K562 (cell line): ENCODE data around the gene DGCR8. TPM values are rescaled to one million over a fixed set of nuclear protein-coding genes. Genes with fewer than 3 reads are reported as not detected.

ENCODE experiments used
- ATAC-seq: fragments of 200-7000 bp; cut with Tn5 transposase; 3 replicates; pipeline ENCODE4 v1.9.1; 2020; ENCODE audit warnings: moderate library complexity
- BruUV-seq: library from RNA; stranded (reverse); fragments of 400-500 nt; replicated peaks from 2 replicates; lab custom pipeline; 2021; lab: Mats Ljungman, UMichigan
- CTCF ChIA-PET: fragments of 300-600 bp; formaldehyde crosslinking; extraction: SDS; loops from one replicate; lab custom pipeline; 2021; ENCODE audit warnings: low intra/inter-chr PET ratio; lab: Yijun Ruan, JAX
- POLR2A ChIA-PET: fragments of 300-600, 350-650 bp; sonication (Branson Sonifier 250); formaldehyde crosslinking; extraction: SDS; loops from one replicate; lab custom pipeline; 2021; ENCODE audit warnings: antibody characterized with exemption, inconsistent platforms; lab: Yijun Ruan, JAX
- DNase-seq, 4 experiments: peaks; one replicate each; pipeline versions ENCODE4 v3.0.0 to v3.0.0-alpha.2; 2011 to 2018; ENCODE audit warnings: low spot score in 3 of 4, mixed read lengths in 3 of 4; ENCODE audit errors: extremely low read depth in 1 of 4
- FAIRE-seq: peaks from 2 replicates; lab custom pipeline; 2011; peaks lifted over from hg19 to GRCh38; lab: Jason Lieb, UNC
- H2AFZ ChIP-seq: 2 replicates; pipeline ENCODE4 v1.6.0; 2011; ENCODE audit warnings: low read depth, low read length, control low read depth, inconsistent platforms
- H3K27ac ChIP-seq: fragments of 200-600 bp; 3 replicates; pipeline ENCODE4 v1.8.0; 2011; ENCODE audit warnings: low read depth, mild to moderate bottlenecking, control low read depth, inconsistent platforms, low read length, moderate library complexity, mixed read lengths; ENCODE audit errors: extremely low read depth
- H3K27me3 ChIP-seq, 2 experiments: fragments of 300-600 bp in 1 of 2; 2 replicates in 1 of 2; 3 replicates in 1 of 2; pipeline versions ENCODE4 v1.6.0 to v1.8.0; 2011; ENCODE audit warnings: inconsistent platforms in 2 of 2, low read length in 2 of 2, mild to moderate bottlenecking in 1 of 2, mixed read lengths in 1 of 2, moderate library complexity in 1 of 2; ENCODE audit not compliant: control insufficient read depth in 2 of 2, insufficient read depth in 2 of 2
- H3K36me3 ChIP-seq: fragments of 300-600 bp; 3 replicates; pipeline ENCODE4 v1.8.0; 2011; ENCODE audit warnings: mild to moderate bottlenecking, low read length, inconsistent platforms; ENCODE audit not compliant: control insufficient read depth, insufficient read depth
- H3K4me1 ChIP-seq, 2 experiments: fragments of 200-600 bp in 1 of 2; replicated peaks in 1 of 2; 2 replicates in 1 of 2; 3 replicates in 1 of 2; pipeline versions ENCODE4 v1.5.1 to v1.8.0; 2011; ENCODE audit warnings: inconsistent platforms in 2 of 2, low read length in 2 of 2, mild to moderate bottlenecking in 1 of 2, mixed read lengths in 1 of 2, moderate library complexity in 1 of 2; ENCODE audit not compliant: control insufficient read depth in 2 of 2, insufficient read depth in 2 of 2
- H3K4me2 ChIP-seq: 2 replicates; pipeline ENCODE4 v1.6.1; 2011; ENCODE audit warnings: low read length, control low read depth, inconsistent platforms, mixed read lengths; ENCODE audit not compliant: insufficient read depth
- H3K4me3 ChIP-seq: fragments of 200-600 bp; sonication (generic), shearing (Covaris generic); 2 replicates; pipeline ENCODE4 v1.5.1; 2016; ENCODE audit warnings: control low read depth, inconsistent platforms
- H3K79me2 ChIP-seq: fragments of 200-600 bp; 3 replicates; pipeline ENCODE4 v1.8.0; 2011; ENCODE audit warnings: low read length, inconsistent platforms; ENCODE audit not compliant: control insufficient read depth, insufficient read depth
- H3K9ac ChIP-seq, 2 experiments: 2 replicates each; pipeline versions ENCODE4 v1.6.0 to v1.6.1; 2011; ENCODE audit warnings: low read depth in 2 of 2, low read length in 2 of 2, control low read depth in 1 of 2, inconsistent platforms in 1 of 2, mild to moderate bottlenecking in 1 of 2, mixed read lengths in 1 of 2; ENCODE audit not compliant: insufficient read depth in 1 of 2
- H3K9me1 ChIP-seq: one replicate; pipeline ENCODE4 v1.6.0; 2011; ENCODE audit warnings: inconsistent platforms, mild to moderate bottlenecking, low read length, moderate library complexity; ENCODE audit not compliant: control insufficient read depth, insufficient read depth
- H3K9me3 ChIP-seq: replicated peaks from 2 replicates; pipeline ENCODE4 v1.5.1; 2011; ENCODE audit warnings: low read depth, low read length, inconsistent platforms; ENCODE audit not compliant: control insufficient read depth, insufficient read depth
- H4K20me1 ChIP-seq: replicated peaks from 2 replicates; pipeline ENCODE4 v1.6.1; 2011; ENCODE audit warnings: low read length, inconsistent platforms, mixed read lengths; ENCODE audit not compliant: control insufficient read depth, insufficient read depth
- AFF4 ChIP-seq: sonication (generic); formaldehyde crosslinking; IDR thresholded peaks from 2 replicates; pipeline ENCODE4 v1.8.0; 2023; ENCODE audit warnings: mild to moderate bottlenecking, missing genetic modification reagents
- CBX2 ChIP-seq: fragments of 200-600 bp; sonication (generic); IDR thresholded peaks from one replicate; pipeline ENCODE4 v1.6.1; 2012; ENCODE audit warnings: mild to moderate bottlenecking, low read length, inconsistent platforms; ENCODE audit not compliant: insufficient read depth, poor library complexity, severe bottlenecking
- CTCF ChIP-seq, 3 experiments: IDR thresholded peaks in 2 of 3; conservative IDR thresholded peaks in 1 of 3; 2 replicates each; pipeline ENCODE4 v1.5.1; 2011 to 2012; ENCODE audit warnings: low read length in 3 of 3, mild to moderate bottlenecking in 3 of 3, control low read depth in 2 of 3, improper control_type of control experiment in 1 of 3, inconsistent platforms in 1 of 3, low read depth in 1 of 3, mixed read lengths in 1 of 3, moderate library complexity in 1 of 3; ENCODE audit not compliant: insufficient read depth in 2 of 3
- DMBX1 ChIP-seq: fragments of 250-450 bp; sonication (Bioruptor Pico); IDR thresholded peaks from 2 replicates; pipeline ENCODE4 v1.8.0; 2022; ENCODE audit warnings: inconsistent platforms, mild to moderate bottlenecking, moderate library complexity, borderline replicate concordance
- GABPB1 ChIP-seq: sonication (generic); formaldehyde crosslinking; IDR thresholded peaks from 2 replicates; pipeline ENCODE4 v1.8.0; 2022; ENCODE audit warnings: mild to moderate bottlenecking, missing genetic modification reagents
- HINFP ChIP-seq: fragments of 450-650 bp; conservative IDR thresholded peaks from 2 replicates; pipeline ENCODE4 v1.6.1; 2016; ENCODE audit warnings: missing genetic modification characterization, low read depth, mild to moderate bottlenecking, control low read depth, missing compliant biosample characterization
- KAT2B ChIP-seq: IDR thresholded peaks from one replicate; pipeline ENCODE4 v1.6.1; 2012; ENCODE audit warnings: low read depth, mild to moderate bottlenecking, control low read depth, inconsistent platforms, low read length, moderate library complexity
- POLR2A ChIP-seq: fragments of 450-650 bp; conservative IDR thresholded peaks from 2 replicates; pipeline ENCODE4 v1.6.1; 2016
- POLR2AphosphoS5 ChIP-seq: IDR thresholded peaks from 2 replicates; pipeline ENCODE4 v1.6.1; 2011; ENCODE audit warnings: mild to moderate bottlenecking, low read depth, low read length, moderate library complexity; ENCODE audit not compliant: control insufficient read depth, insufficient read depth
- POLR2G ChIP-seq: fragments of 200-400 bp; formaldehyde crosslinking; IDR thresholded peaks from 2 replicates; pipeline ENCODE4 v1.6.1; 2017; ENCODE audit warnings: low read depth, mild to moderate bottlenecking, antibody characterized with exemption, low read length, moderate library complexity
- SMAD3 ChIP-seq: fragments of 450-650 bp; formaldehyde crosslinking; conservative IDR thresholded peaks from 2 replicates; pipeline ENCODE4 v1.4.0; 2020; ENCODE audit warnings: mild to moderate bottlenecking
- SMARCC2 ChIP-seq: fragments of 450-650 bp; IDR thresholded peaks from 2 replicates; pipeline ENCODE4 v1.6.1; 2017; ENCODE audit warnings: antibody characterized with exemption, moderate library complexity, mild to moderate bottlenecking, low read depth
- STAT5B ChIP-seq: fragments of 250-450 bp; sonication (Bioruptor Pico); IDR thresholded peaks from 2 replicates; pipeline ENCODE4 v1.8.0; 2021; ENCODE audit warnings: mild to moderate bottlenecking, inconsistent platforms
- ZNF165 ChIP-seq: fragments of 250-450 bp; sonication (Bioruptor Pico); IDR thresholded peaks from 2 replicates; pipeline ENCODE4 v1.4.0; 2020; ENCODE audit warnings: borderline replicate concordance
- ZNF316 ChIP-seq: fragments of 450-650 bp; IDR thresholded peaks from 2 replicates; pipeline ENCODE4 v1.6.1; 2016
- WGBS: fragments of 100-300 bp; shearing (Covaris generic); methylation state at CpG from one replicate; pipeline ENCODE4 v1.1.6; 2016; ENCODE audit warnings: low coverage, mixed read lengths; ENCODE audit not compliant: insufficient coverage; ENCODE audit errors: missing lambda C conversion rate; 5-methylcytosine and 5-hydroxymethylcytosine counted together
- in situ Hi-C: fragments of 300-500 bp; cut with MboI; formaldehyde crosslinking; loops from 4 replicates; pipeline ENCODE4 v1.15.0; 2018; ENCODE audit warnings: inconsistent platforms, mixed read lengths
- intact Hi-C: fragments of 100-400 bp; cut with micrococcal nuclease; formaldehyde crosslinking; loops from 2 replicates; pipeline ENCODE4 v1.14.2; 2022
- polyA plus RNA-seq, 8 experiments: library from polyadenylated mRNA; depleted of rRNA in 4 of 8; stranded (reverse) in 5 of 8; unstranded in 3 of 8; fragments of >200 nt; fragmentation: Nextera tagmentation in 2 of 8; fragmentation: Illumina TruSeq in 1 of 8; extraction: Ambion mirVana in 2 of 8; extraction: Trizol in 1 of 8; gene quantifications; 2 replicates each; pipeline versions ENCODE4 v1.2.1 to v1.2.3, GENCODE V29; 2011 to 2014; ENCODE audit warnings: inconsistent platforms in 1 of 8, missing spikeins in 1 of 8
- total RNA-seq, 7 experiments: library from RNA; depleted of rRNA in 6 of 7; stranded (reverse); fragments of >200 nt in 6 of 7; fragmentation: Illumina TruSeq in 2 of 7; extraction: Trizol in 2 of 7; gene quantifications; 2 replicates each; pipeline versions ENCODE4 v1.2.1 to v1.2.3, GENCODE V29; 2011 to 2021; ENCODE audit warnings: low replicate concordance in 1 of 7

Gene DGCR8
- total and polyA plus RNA-seq, 9 of the 15 experiments (the other 6 are each of a cell fraction or from before 2014, with no cell fraction given), result 5.9 to 144 (median 80.1) TPM

GRCh38 chr22:20106205-20106848 lies 26.3 kb downstream of the DGCR8 start:
- in situ Hi-C loops (no loop called here), intact Hi-C loops (no loop called here)
- POLR2A ChIA-PET, result interaction anchor here (0.8 to 20.7 kb wide), 6 partner anchors 11 to 73 kb away, joined by 4 to 513 read pairs (median 6); partner anchors contain the start of genes RANBP1 and TRMT2A
- peak overlapping the region in 1 of 2 experiments; percentile 49; a peak in 2 of 4 replicates for H3K9ac ChIP-seq
- FAIRE-seq (no peak), DNase-seq (no peak), ATAC-seq (no peak)
- H3K4me3 ChIP-seq, result no peak overlapping the region
- no peak overlapping the region for H3K27ac ChIP-seq
- WGBS, result 87% methylated on average over 20 of the region's 20 CpGs
- no peaks in the 10 kb centered on the region for H3K27me3 ChIP-seq
- peaks cover 70% of the 10 kb centered on the region for H4K20me1 ChIP-seq
- peaks cover 0 to 40% of the 10 kb centered on the region in 2 experiments; a peak in 3 of 5 replicates for H3K4me1 ChIP-seq
- H2AFZ ChIP-seq, result no peak overlapping the region
- H3K9me3 ChIP-seq, result no peaks in the 10 kb centered on the region
- H3K4me2 ChIP-seq, result no peak overlapping the region
- CTCF ChIA-PET, result no interaction called here
- BruUV-seq, result no TSS peak
- peaks cover 35% of the 10 kb centered on the region for H3K79me2 ChIP-seq
- H3K9me1 ChIP-seq, result peaks cover 9% of the 10 kb centered on the region
- H3K36me3 ChIP-seq, result peaks cover 97% of the 10 kb centered on the region
- TF ChIP-seq DMBX1 (CRISPR knock-in tag), result no peak
- TF ChIP-seq GABPB1 (CRISPR knock-in tag), result no peak
- TF ChIP-seq ZNF316, result no peak
- TF ChIP-seq STAT5B (CRISPR knock-in tag), result no peak
- TF ChIP-seq POLR2A, result 0 out of 2 replicates have a peak, but pooled peaks have one; percentile 17
- TF ChIP-seq AFF4, result no peak
- TF ChIP-seq SMARCC2, result no peak
- peak; percentile 12; the same call in 1 of the 2 replicates for TF ChIP-seq POLR2AphosphoS5
- 0 out of 6 replicates have a peak, but pooled peaks of 1 of the 3 experiments have one; percentile 0 for TF ChIP-seq CTCF (IDR thresholded peaks at IDR 0.05 in 2 of 3, conservative IDR thresholded peaks at IDR 0.05 in 1 of 3; ENCODE audit: insufficient read depth in 2 of 3, low read depth in 1 of 3, low read length in 3 of 3)
- no peak for TF ChIP-seq KAT2B
- TF ChIP-seq ZNF165 (CRISPR knock-in tag), result no peak
- no peak for TF ChIP-seq SMAD3 (CRISPR knock-in tag)
- no peak for TF ChIP-seq CBX2
- peak; percentile 70 for TF ChIP-seq POLR2G
- TF ChIP-seq HINFP, result no peak
